GM23338 (cell line): ENCODE results near the gene ARL11. TPM values are rescaled to one million over a fixed set of nuclear protein-coding genes. Genes with fewer than 3 reads are reported as not detected.

ENCODE experiments used
- ATAC-seq: fragments of 200-7000 bp; cut with Tn5 transposase; 3 replicates; pipeline ENCODE4 v1.9.1; 2020
- DNase-seq: peaks from one replicate; pipeline ENCODE4 v3.0.0-alpha.2; 2015; ENCODE audit warnings: low spot score
- H2AFZ ChIP-seq: fragments of 200-600 bp; sonication (generic); 2 replicates; pipeline ENCODE4 v1.8.0; 2016; ENCODE audit warnings: antibody characterized with exemption, mild to moderate bottlenecking, moderate library complexity
- H3F3A ChIP-seq: fragments of 200-600 bp; sonication (generic); replicated peaks from 2 replicates; pipeline ENCODE4 v1.8.0; 2017; ENCODE audit warnings: antibody characterized with exemption, mixed run types, low read depth
- H3K27ac ChIP-seq: fragments of 200-600 bp; sonication (generic); 2 replicates; pipeline ENCODE4 v1.6.1; 2016; ENCODE audit warnings: low read depth
- H3K27me3 ChIP-seq: fragments of 200-600 bp; sonication (generic); 2 replicates; pipeline ENCODE4 v1.8.0; 2016; ENCODE audit warnings: mild to moderate bottlenecking, mixed run types, moderate library complexity; ENCODE audit not compliant: insufficient read depth
- H3K36me3 ChIP-seq: fragments of 200-600 bp; sonication (generic); 2 replicates; pipeline ENCODE4 v1.8.0; 2016; ENCODE audit warnings: mild to moderate bottlenecking; ENCODE audit not compliant: insufficient read depth
- H3K4me1 ChIP-seq: fragments of 200-600 bp; sonication (generic); 2 replicates; pipeline ENCODE4 v1.8.0; 2016; ENCODE audit warnings: mild to moderate bottlenecking, moderate library complexity; ENCODE audit not compliant: insufficient read depth
- H3K4me2 ChIP-seq: fragments of 200-600 bp; sonication (generic); 2 replicates; pipeline ENCODE4 v1.7.1; 2017; ENCODE audit warnings: mixed run types
- H3K4me3 ChIP-seq: fragments of 200-600 bp; sonication (generic); 2 replicates; pipeline ENCODE4 v1.6.1; 2016; ENCODE audit warnings: mixed run types
- H3K79me2 ChIP-seq: fragments of 200-600 bp; sonication (generic); replicated peaks from 2 replicates; pipeline ENCODE4 v1.8.0; 2017; ENCODE audit warnings: mild to moderate bottlenecking; ENCODE audit not compliant: insufficient read depth
- H3K9me2 ChIP-seq: fragments of 200-600 bp; sonication (generic); 2 replicates; pipeline ENCODE4 v1.8.0; 2017; ENCODE audit not compliant: insufficient read depth
- H4K20me1 ChIP-seq: fragments of 200-600 bp; sonication (generic); replicated peaks from 2 replicates; pipeline ENCODE4 v1.8.0; 2017; ENCODE audit warnings: mild to moderate bottlenecking; ENCODE audit not compliant: insufficient read depth
- H3K27ac Mint-ChIP-seq: 2 replicates; pipeline ENCODE4 v1.8.0; 2020; ENCODE audit warnings: inconsistent platforms, mild to moderate bottlenecking, moderate library complexity, mixed read lengths
- H3K27me3 Mint-ChIP-seq: 3 replicates; pipeline ENCODE4 v1.8.0; 2022; ENCODE audit warnings: low read depth, mild to moderate bottlenecking, moderate library complexity, mixed read lengths, inconsistent platforms; ENCODE audit not compliant: insufficient read depth, poor library complexity
- H3K36me3 Mint-ChIP-seq: 3 replicates; pipeline ENCODE4 v1.8.0; 2021; ENCODE audit warnings: low read depth, mild to moderate bottlenecking, inconsistent platforms, moderate library complexity, mixed read lengths
- H3K4me1 Mint-ChIP-seq: 3 replicates; pipeline ENCODE4 v1.8.0; 2020; ENCODE audit warnings: mild to moderate bottlenecking, inconsistent platforms, mixed read lengths
- H3K4me3 Mint-ChIP-seq: 3 replicates; pipeline ENCODE4 v1.8.0; 2021; ENCODE audit warnings: moderate library complexity, mild to moderate bottlenecking, inconsistent platforms, mixed read lengths
- H3K9me3 Mint-ChIP-seq: 3 replicates; pipeline ENCODE4 v1.8.0; 2020; ENCODE audit warnings: moderate library complexity, mild to moderate bottlenecking, inconsistent platforms, mixed read lengths
- POLR2AphosphoS5 ChIP-seq: IDR thresholded peaks from 2 replicates; pipeline ENCODE4 v1.6.1; 2016; ENCODE audit warnings: antibody characterized with exemption, low read depth
- ZNF462 ChIP-seq: fragments of 250-450 bp; sonication (Bioruptor Pico); IDR thresholded peaks from 2 replicates; pipeline ENCODE4 v1.5.0; 2020; ENCODE audit warnings: mild to moderate bottlenecking, moderate library complexity
- long read RNA-seq: library from polyadenylated mRNA; unstranded; transcript quantifications from one replicate; pipeline ENCODE4 v2.0.0, GENCODE V29; 2020; ENCODE audit not compliant: unreplicated experiment
- polyA plus RNA-seq: library from polyadenylated mRNA; unstranded; fragments of >200 nt; fragmentation: Nextera tagmentation; extraction: Ambion mirVana; gene quantifications from 2 replicates; pipeline ENCODE4 v1.2.1, GENCODE V29; 2016
- total RNA-seq: library from RNA; depleted of rRNA; stranded (reverse); fragments of >200 nt; shearing (Covaris generic); gene quantifications from 2 replicates; pipeline ENCODE4 v1.2.3, GENCODE V29; 2014; rRNA removed
- TF ChIP-seq, protein P1 (sequence below): IDR thresholded peaks from 2 replicates; pipeline ENCODE4 v1.6.1; 2016; ENCODE audit warnings: antibody characterized with exemption

The ARL11 gene
- total RNA-seq = 0.52 and 1.2 TPM in 2 replicates
- polyA plus RNA-seq = 0.32 and 0.61 TPM in 2 replicates
- long read RNA-seq = 0 reads

- H3K4me1 ChIP-seq = no peaks in the 10 kb centered on the region; the same call in 1 of the 2 replicates
- Mint-ChIP-seq H3K4me1 (peaks cover 6% of the 10 kb centered on the region; the same call in 2 of the 3 replicates), H3K27ac (no peak within 1 kb of the TSS; the same call in 1 of the 2 replicates), H3K27me3 (peaks cover 7% of the 10 kb centered on the region), H3K36me3 (no peaks in the 10 kb centered on the region), H3K9me3 (no peaks in the 10 kb centered on the region), H3K4me3 (peak within 1 kb of the TSS; percentile 66)
- no peaks in the 10 kb centered on the region for H3F3A ChIP-seq
- DNase-seq (peak; percentile 90), ATAC-seq (peak; percentile 96)
- no peaks in the 10 kb centered on the region for H4K20me1 ChIP-seq
- no peak within 1 kb of the TSS for H3K27ac ChIP-seq
- peaks cover 5% of the 10 kb centered on the region; the same call in 1 of the 2 replicates for H3K9me2 ChIP-seq
- H3K36me3 ChIP-seq = no peaks in the 10 kb centered on the region
- H3K79me2 ChIP-seq = no peaks in the 10 kb centered on the region
- no peaks in the 10 kb centered on the region for H3K27me3 ChIP-seq
- TF ChIP-seq ZNF462 (CRISPR knock-in tag) (no peak), POLR2AphosphoS5 (peak; percentile 65)
- TF ChIP-seq, protein P1, sequence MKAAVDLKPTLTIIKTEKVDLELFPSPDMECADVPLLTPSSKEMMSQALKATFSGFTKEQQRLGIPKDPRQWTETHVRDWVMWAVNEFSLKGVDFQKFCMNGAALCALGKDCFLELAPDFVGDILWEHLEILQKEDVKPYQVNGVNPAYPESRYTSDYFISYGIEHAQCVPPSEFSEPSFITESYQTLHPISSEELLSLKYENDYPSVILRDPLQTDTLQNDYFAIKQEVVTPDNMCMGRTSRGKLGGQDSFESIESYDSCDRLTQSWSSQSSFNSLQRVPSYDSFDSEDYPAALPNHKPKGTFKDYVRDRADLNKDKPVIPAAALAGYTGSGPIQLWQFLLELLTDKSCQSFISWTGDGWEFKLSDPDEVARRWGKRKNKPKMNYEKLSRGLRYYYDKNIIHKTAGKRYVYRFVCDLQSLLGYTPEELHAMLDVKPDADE = 0 out of 2 replicates have a peak, but pooled peaks have one; percentile 13
- H2AFZ ChIP-seq = peak within 1 kb of the TSS; percentile 94
- peak within 1 kb of the TSS; percentile 45; the same call in 1 of the 2 replicates for H3K4me3 ChIP-seq
- peak within 1 kb of the TSS; percentile 70 for H3K4me2 ChIP-seq
Measured at GRCh38 chr13:49627831-49628652, at the start of gene ARL11. Gene ARL11 (plus strand): TSS chr13:49628507. CDS start chr13:49630448, 1,941 bp downstream.
